Naive thymus-derived CD8-positive, alpha-beta T cell (primary cell): ENCODE measurements around the gene CTSF. TPM values are rescaled to one million over a fixed set of nuclear protein-coding genes. Genes with fewer than 3 reads are reported as not detected.
A peak's percentile ranks its signal among the peaks of the same experiment; 100 is the strongest.
"Not testable (repeated sequence)": the region's sequence is repeated elsewhere in the genome, so short reads cannot be mapped to it uniquely, and the experiment has no call there.

ENCODE experiments used
- ATAC-seq, 2 donors: fragments of 150-1000 bp; cut with Tn5 transposase in 1 of 2; sonication (Bioruptor Pico), chemical (Tn5 transposase) in 1 of 2; 1 replicate in 1 of 2; 2 replicates in 1 of 2; pipeline ENCODE4 v1.10.0; 2021; ENCODE audit warnings: mild to moderate bottlenecking in 2 of 2, moderate library complexity in 2 of 2
- POLR2A ChIA-PET: fragments of 350-600 bp; sonication (Branson Sonifier 250); formaldehyde crosslinking; loops from one replicate; lab custom pipeline; 2021; ENCODE audit warnings: antibody characterized with exemption; lab: Charles Lee
- DNase-seq, 10 donors: peaks; one replicate each; pipeline versions ENCODE4 v3.0.0 to v3.0.0-alpha.2; 2020 to 2022
- H3K27ac Mint-ChIP-seq, 10 donors: one replicate each; pipeline ENCODE4 v1.8.0; 2020 to 2022; ENCODE audit warnings: mild to moderate bottlenecking in 10 of 10, mixed read lengths in 10 of 10, moderate library complexity in 4 of 10, inconsistent platforms in 1 of 10
- H3K27me3 Mint-ChIP-seq, 5 donors: one replicate each; pipeline ENCODE4 v1.8.0; 2021 to 2022; ENCODE audit warnings: mixed read lengths in 5 of 5
- H3K36me3 Mint-ChIP-seq, 3 donors: one replicate each; pipeline ENCODE4 v1.8.0; 2020 to 2022; ENCODE audit warnings: mixed read lengths in 3 of 3, mild to moderate bottlenecking in 2 of 3, inconsistent platforms in 1 of 3
- H3K4me1 Mint-ChIP-seq, 4 donors: one replicate each; pipeline ENCODE4 v1.8.0; 2021 to 2022; ENCODE audit warnings: mixed read lengths in 4 of 4
- H3K4me3 Mint-ChIP-seq, 10 donors: one replicate each; pipeline ENCODE4 v1.8.0; 2020 to 2022; ENCODE audit warnings: mild to moderate bottlenecking in 10 of 10, mixed read lengths in 10 of 10, moderate library complexity in 6 of 10, inconsistent platforms in 1 of 10
- H3K9me3 Mint-ChIP-seq, 9 donors: one replicate each; pipeline ENCODE4 v1.8.0; 2020 to 2022; ENCODE audit warnings: mixed read lengths in 9 of 9, mild to moderate bottlenecking in 3 of 9, inconsistent platforms in 1 of 9, moderate library complexity in 1 of 9
- polyA plus RNA-seq, 3 donors: library from polyadenylated mRNA; unstranded; fragments of 300-500 nt; fragmentation: Illumina TruSeq; gene quantifications; one replicate each; pipeline ENCODE4 v1.2.3, GENCODE V29; 2021
- total RNA-seq, 8 experiments: library from RNA in 2 of 8; stranded (reverse) in 2 of 8; gene quantifications; one replicate each; pipeline ENCODE4 v1.2.3 and lab custom pipeline; 2021 to 2026

The CTSF gene
- total and polyA plus RNA-seq, 5 experiments from 2014 or later, result 25.1 to 58.4 (median 40.9) TPM

- Mint-ChIP-seq H3K27me3 (no peaks in the 10 kb centered on the region), H3K9me3 (no peaks in the 10 kb centered on the region), H3K4me3 (peak overlapping the region; percentile 57 to 88 (median 78)), H3K27ac (peak overlapping the region; percentile 88 to 97 (median 92)), H3K36me3 (peaks cover 0 to 38% (median 3%) of the 10 kb centered on the region in 3 donors), H3K4me1 (peaks cover 31 to 47% (median 43%) of the 10 kb centered on the region in 4 donors)
- POLR2A ChIA-PET, result interaction anchor here (0.6 to 3.7 kb wide), 7 partner anchors 25 to 135 kb away, joined by 3 to 41 read pairs (median 9); partner anchors contain the start of genes BBS1, CTSF, RBM14 and RBM4
- DNase-seq (peak; percentile 52 to 89 (median 67)), ATAC-seq (peak; percentile 74 to 84)
Observed at GRCh38 chr11:66543263-66544107, 24.9 kb downstream of the CTSF start.

DNA sequence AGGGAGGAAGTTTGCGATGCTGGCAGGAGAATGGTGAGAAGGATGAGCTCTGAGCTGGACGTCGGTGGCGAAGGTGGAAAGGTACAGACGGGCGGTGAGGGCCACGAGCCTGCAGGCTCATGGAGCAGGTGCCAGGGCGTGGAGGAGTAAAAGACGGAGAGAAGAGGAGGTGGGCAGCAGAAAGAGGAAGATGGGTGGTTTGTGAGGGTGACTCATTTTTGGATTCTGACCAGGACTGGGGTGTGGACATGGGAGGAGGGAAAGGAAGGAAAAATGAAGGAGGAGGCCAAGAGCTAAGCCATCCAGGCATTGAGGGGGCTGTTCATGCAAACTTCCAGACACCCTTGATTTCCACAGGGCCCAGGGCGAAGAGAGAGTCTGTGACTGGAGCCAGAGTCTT lies 26.0 kb downstream of the CTSF start:
- Mint-ChIP-seq H3K9me3 (no peaks in the 10 kb centered on the region), H3K27me3 (no peaks in the 10 kb centered on the region), H3K36me3 (peaks cover 0 to 48% (median 6%) of the 10 kb centered on the region in 3 donors), H3K27ac (peak overlapping the region in 8 of 10 donors; percentile 81 to 97 (median 90)), H3K4me3 (peak overlapping the region in 7 of 10 donors; percentile 51 to 79 (median 68)), H3K4me1 (peaks cover 32 to 47% (median 43%) of the 10 kb centered on the region in 4 donors)
- DNase-seq (no peak), ATAC-seq (no peak)
- POLR2A ChIA-PET, result interaction anchor here (0.6 to 2.8 kb wide), 3 partner anchors 19 to 135 kb away, joined by 4 to 9 read pairs (median 6); partner anchors contain the start of genes BBS1 and RBM4B

GRCh38 chr11:66541892-66542291 lies 26.5 kb downstream of the CTSF start:
- H3K4me1 Mint-ChIP-seq, result peaks cover 34 to 47% (median 43%) of the 10 kb centered on the region in 4 donors
- POLR2A ChIA-PET, result interaction anchor here (0.6 to 2.8 kb wide), 2 partner anchors 18 to 136 kb away, joined by 4 to 9 read pairs; partner anchors contain the start of gene RBM4B
- DNase-seq, result no peak
- H3K9me3 Mint-ChIP-seq, result no peaks in the 10 kb centered on the region
- H3K27ac Mint-ChIP-seq, result peak overlapping the region in 9 of 10 donors; percentile 14 to 90 (median 77)
- no peaks in the 10 kb centered on the region for H3K27me3 Mint-ChIP-seq
- H3K36me3 Mint-ChIP-seq, result peaks cover 0 to 52% (median 6%) of the 10 kb centered on the region in 3 donors
- no peak for ATAC-seq
- peak overlapping the region in 6 of 10 donors; percentile 3 to 79 (median 54) for H3K4me3 Mint-ChIP-seq

GRCh38 chr11:66540598-66540997 lies 27.8 kb downstream of the CTSF start:
- H3K9me3 Mint-ChIP-seq, DNase-seq, ATAC-seq, H3K4me3 Mint-ChIP-seq, H3K27me3 Mint-ChIP-seq: not testable (repeated sequence)
- POLR2A ChIA-PET, result interaction anchor here (2.8 kb wide), 1 partner anchor 137 kb away, joined by 9 read pairs; the partner anchor contains the start of gene RBM4B
- Mint-ChIP-seq H3K36me3 (peaks cover 0 to 63% (median 6%) of the 10 kb centered on the region in 3 donors), H3K4me1 (peaks cover 35 to 46% (median 38%) of the 10 kb centered on the region in 4 donors), H3K27ac (peak overlapping the region in 3 of 10 donors; percentile 61 to 84 (median 76))

- Mint-ChIP-seq H3K9me3 (no peaks in the 10 kb centered on the region), H3K27me3 (no peaks in the 10 kb centered on the region), H3K36me3 (peaks cover 0 to 69% (median 6%) of the 10 kb centered on the region in 3 donors), H3K27ac (no peak overlapping the region), H3K4me3 (no peak overlapping the region), H3K4me1 (peaks cover 30 to 39% (median 35%) of the 10 kb centered on the region in 4 donors)
- ATAC-seq (no peak), DNase-seq (no peak)
- POLR2A ChIA-PET, result interaction anchor here (0.6 kb wide), 1 partner anchor 1009 kb away, joined by 3 read pairs; no protein-coding TSS in a partner anchor
Observed at GRCh38 chr11:66539870-66540213, 28.6 kb downstream of the CTSF start.

DNA sequence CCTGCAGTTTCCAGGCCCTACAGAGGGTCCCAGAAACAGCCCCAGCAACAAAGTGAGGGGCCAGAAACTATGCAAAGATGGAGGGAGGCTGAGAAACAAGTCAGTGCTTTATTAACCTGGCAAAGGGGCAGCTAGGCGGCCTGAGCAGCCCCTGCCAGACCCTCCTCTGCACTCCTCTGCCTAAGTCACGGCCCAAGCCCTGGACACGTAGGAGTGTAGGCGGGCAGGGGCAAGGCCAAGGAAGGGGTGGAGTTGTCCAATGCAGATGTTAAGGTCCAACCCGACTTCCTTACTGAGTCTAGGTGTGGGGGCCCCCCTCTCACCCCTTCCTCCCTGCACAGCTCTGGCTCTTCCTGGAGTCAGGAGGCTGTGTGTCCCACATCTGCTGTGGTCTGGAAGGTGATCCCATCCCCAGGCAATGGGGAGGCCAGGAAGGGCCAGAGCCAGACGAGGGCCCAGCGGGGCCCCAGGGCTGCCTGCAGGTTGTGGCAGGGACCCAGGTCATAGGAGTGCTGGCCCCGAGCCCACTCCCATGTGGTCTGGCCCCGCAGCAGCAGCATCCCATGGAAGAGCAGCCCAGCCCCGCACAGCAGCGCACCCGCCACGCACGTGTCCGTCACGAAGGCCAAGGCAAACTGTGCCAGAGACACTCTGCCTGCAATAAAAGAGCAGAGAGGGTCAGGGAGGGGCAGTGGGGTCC lies 29.1 kb downstream of the CTSF start:
- Mint-ChIP-seq H3K27me3 (no peaks in the 10 kb centered on the region), H3K9me3 (no peaks in the 10 kb centered on the region), H3K4me1 (peaks cover 26 to 36% (median 34%) of the 10 kb centered on the region in 4 donors), H3K36me3 (peaks cover 0 to 71% (median 6%) of the 10 kb centered on the region in 3 donors), H3K4me3 (no peak overlapping the region), H3K27ac (no peak overlapping the region)
- POLR2A ChIA-PET, result no interaction called here
- no peak for DNase-seq
- no peak for ATAC-seq

DNA sequence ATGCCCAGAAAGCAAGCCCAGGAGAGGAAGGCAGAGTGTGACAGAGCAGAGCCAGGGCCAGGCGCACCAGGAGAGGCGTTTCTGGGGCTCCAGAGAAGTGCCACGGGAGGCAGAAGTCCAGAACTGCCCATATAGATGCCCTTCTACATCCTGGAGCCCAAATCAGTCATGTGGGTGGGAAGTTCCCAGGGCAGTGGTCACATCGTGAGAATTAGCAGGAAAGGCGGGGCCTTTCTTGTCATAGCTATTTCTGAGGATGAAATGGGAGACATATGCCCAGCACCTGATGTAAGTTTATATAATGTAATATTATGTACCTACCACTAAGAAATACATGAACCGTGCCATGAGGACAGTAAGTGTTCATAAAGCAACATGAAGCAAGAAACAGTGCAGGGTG lies 35.6 kb downstream of the CTSF start:
- H3K4me1 Mint-ChIP-seq, result peaks cover 0 to 11% (median 4%) of the 10 kb centered on the region in 4 donors
- peaks cover 0 to 40% (median 2%) of the 10 kb centered on the region in 3 donors for H3K36me3 Mint-ChIP-seq
- POLR2A ChIA-PET, result interaction anchor here (1.1 kb wide), 1 partner anchor 1199 kb away, joined by 3 read pairs; the partner anchor contains the start of gene DPF2
- DNase-seq (no peak), ATAC-seq (no peak)
- H3K27me3 Mint-ChIP-seq, result no peaks in the 10 kb centered on the region
- H3K27ac Mint-ChIP-seq, result peak overlapping the region in 3 of 10 donors; percentile 27 to 83 (median 52)
- H3K4me3 Mint-ChIP-seq, result no peak overlapping the region
- H3K9me3 Mint-ChIP-seq, result no peaks in the 10 kb centered on the region

DNA sequence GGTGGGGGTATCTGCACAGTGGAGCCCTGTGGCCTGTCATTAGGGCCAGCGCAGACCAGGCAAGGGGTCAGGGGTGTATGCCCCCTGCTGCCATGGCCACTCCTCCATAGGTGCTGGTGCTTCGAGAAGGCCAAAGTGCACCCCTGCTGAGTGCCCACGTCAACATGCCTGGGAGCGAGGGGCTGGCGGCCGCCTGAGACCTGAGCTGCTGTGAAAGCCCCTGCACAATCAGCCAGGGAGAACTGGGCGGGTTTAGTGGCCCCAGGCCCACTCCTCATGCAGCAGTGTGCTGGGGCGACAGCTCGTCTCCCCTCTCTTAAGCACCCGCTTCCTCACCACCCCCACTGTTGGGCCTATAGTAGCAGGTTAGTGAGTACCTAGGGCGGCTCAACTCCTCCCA lies 36.6 kb downstream of the CTSF start:
- Mint-ChIP-seq H3K27ac (peak overlapping the region in 1 of 10 donors; percentile 83), H3K9me3 (no peaks in the 10 kb centered on the region), H3K36me3 (peaks cover 0 to 35% (median 2%) of the 10 kb centered on the region in 3 donors), H3K4me1 (peaks cover 0 to 9% (median 4%) of the 10 kb centered on the region in 4 donors), H3K27me3 (no peaks in the 10 kb centered on the region), H3K4me3 (no peak overlapping the region)
- no peak for ATAC-seq
- no peak for DNase-seq
- POLR2A ChIA-PET, result no interaction called here

GRCh38 chr11:66530927-66531709 lies 37.3 kb downstream of the CTSF start:
- H3K36me3 Mint-ChIP-seq, result peaks cover 0 to 31% (median 2%) of the 10 kb centered on the region in 3 donors
- H3K27ac Mint-ChIP-seq, result peak overlapping the region in 3 of 10 donors; percentile 7 to 79 (median 25)
- no peaks in the 10 kb centered on the region for H3K27me3 Mint-ChIP-seq
- no peak overlapping the region for H3K4me3 Mint-ChIP-seq
- DNase-seq, result no peak
- no peak for ATAC-seq
- H3K4me1 Mint-ChIP-seq, result peaks cover 0 to 9% (median 4%) of the 10 kb centered on the region in 4 donors
- POLR2A ChIA-PET, result no interaction called here
- no peaks in the 10 kb centered on the region for H3K9me3 Mint-ChIP-seq

GRCh38 chr11:66529655-66530054 lies 38.8 kb downstream of the CTSF start:
- POLR2A ChIA-PET, result interaction anchor here (0.5 kb wide), 1 partner anchor 20 kb away, joined by 3 read pairs; no protein-coding TSS in a partner anchor
- peak overlapping the region in 1 of 10 donors; percentile 25 for H3K27ac Mint-ChIP-seq
- no peak for DNase-seq
- H3K36me3 Mint-ChIP-seq, result peaks cover 0 to 20% (median 4%) of the 10 kb centered on the region in 3 donors
- H3K4me1 Mint-ChIP-seq, result peaks cover 0 to 6% (median 2%) of the 10 kb centered on the region in 4 donors
- no peaks in the 10 kb centered on the region for H3K27me3 Mint-ChIP-seq
- ATAC-seq, result no peak
- H3K9me3 Mint-ChIP-seq, result no peaks in the 10 kb centered on the region
- H3K4me3 Mint-ChIP-seq, result peak overlapping the region in 1 of 10 donors; percentile 34

GRCh38 chr11:66529069-66529468 lies 39.3 kb downstream of the CTSF start:
- ATAC-seq (no peak), DNase-seq (no peak)
- no peak overlapping the region for H3K27ac Mint-ChIP-seq
- POLR2A ChIA-PET, result no interaction called here
- no peak overlapping the region for H3K4me3 Mint-ChIP-seq
- H3K4me1 Mint-ChIP-seq, result peaks cover 0 to 6% (median 2%) of the 10 kb centered on the region in 4 donors
- peaks cover 0 to 22% (median 4%) of the 10 kb centered on the region in 3 donors for H3K36me3 Mint-ChIP-seq
- H3K9me3 Mint-ChIP-seq, result no peaks in the 10 kb centered on the region
- no peaks in the 10 kb centered on the region for H3K27me3 Mint-ChIP-seq
